Retinal pigment epithelial cell (primary cell): ENCODE data around the gene METAP2.

ENCODE experiments used
- DNase-seq: peaks from one replicate; pipeline ENCODE4 v3.0.0-alpha.2; 2010; ENCODE audit warnings: low read depth
- H3K4me3 ChIP-seq: 2 replicates; pipeline ENCODE4 v1.5.1; 2011; ENCODE audit warnings: mild to moderate bottlenecking, low read length, control low read depth, moderate library complexity
- CTCF ChIP-seq: conservative IDR thresholded peaks from 2 replicates; pipeline ENCODE4 v1.5.1; 2011; ENCODE audit warnings: low read depth, low read length, control low read depth, inconsistent platforms

The METAP2 gene

GRCh38 chr12:95473884-95474659 lies at the start of gene METAP2:
TSS of gene METAP2 (plus strand) at chr12:95474152. CDS start at chr12:95474180, 28 bp downstream.
- no peak for TF ChIP-seq CTCF
- DNase-seq: peak; percentile 92
- peak within 1 kb of the TSS; percentile 98 for H3K4me3 ChIP-seq

- H3K4me3 ChIP-seq: no peak overlapping the region
- no peak for TF ChIP-seq CTCF
- DNase-seq: no peak
These were observed 49.5 kb upstream of the METAP2 start for GRCh38 chr12:95424271-95424994.

GRCh38 chr12:95429172-95429510 lies 44.8 kb upstream of the METAP2 start:
- no peak for DNase-seq
- H3K4me3 ChIP-seq: no peak overlapping the region
- TF ChIP-seq CTCF: no peak

GRCh38 chr12:95431120-95431519 lies 42.8 kb upstream of the METAP2 start:
- DNase-seq: no peak

GRCh38 chr12:95435355-95435754 lies 38.6 kb upstream of the METAP2 start:
- H3K4me3 ChIP-seq: no peak overlapping the region
- DNase-seq: no peak
- TF ChIP-seq CTCF: no peak

More at GRCh38 chr12:95431120-95431519, 42.8 kb upstream of the METAP2 start:
- no peak for TF ChIP-seq CTCF
- no peak overlapping the region for H3K4me3 ChIP-seq

- no peak overlapping the region for H3K4me3 ChIP-seq
- no peak for TF ChIP-seq CTCF
- DNase-seq: no peak
These were observed 36.4 kb upstream of the METAP2 start for GRCh38 chr12:95437565-95437964.
